HepG2 (cell line): ENCODE results near the gene PLXNA4. TPM values are rescaled to one million over a fixed set of nuclear protein-coding genes. Genes with fewer than 3 reads are reported as not detected.

Experiments
- ATAC-seq: fragments of 200-7000 bp; cut with Tn5 transposase; 3 replicates; pipeline ENCODE4 v1.9.1; 2020; ENCODE audit warnings: mild to moderate bottlenecking, moderate library complexity
- BruUV-seq: library from RNA; stranded (reverse); fragments of 400-500 nt; replicated peaks from 2 replicates; lab custom pipeline; 2021; lab: Mats Ljungman, UMichigan
- CTCF ChIA-PET: fragments of 300-600 bp; formaldehyde crosslinking; extraction: SDS; loops from one replicate; lab custom pipeline; 2021; ENCODE audit warnings: low total read pairs, inconsistent platforms, low intra/inter-chr PET ratio; lab: Yijun Ruan, JAX
- POLR2A ChIA-PET: fragments of 350-600 bp; sonication (Branson Sonifier 250); formaldehyde crosslinking; loops from one replicate; lab custom pipeline; 2020; ENCODE audit warnings: antibody characterized with exemption, inconsistent platforms; lab: Yijun Ruan, JAX
- DNase-seq: peaks from one replicate; pipeline ENCODE4 v3.0.0-alpha.2; 2015; ENCODE audit warnings: low spot score
- FAIRE-seq: peaks from 3 replicates; lab custom pipeline; 2011; peaks lifted over from hg19 to GRCh38; lab: Jason Lieb, UNC
- H2AFZ ChIP-seq: one replicate; pipeline ENCODE4 v1.6.1; 2011; ENCODE audit warnings: low read length, inconsistent platforms
- H3K27ac ChIP-seq: fragments of 300-600 bp; 3 replicates; pipeline ENCODE4 v1.8.0; 2011; ENCODE audit warnings: mixed run types, mild to moderate bottlenecking, mixed read lengths, low read length, inconsistent platforms; ENCODE audit not compliant: insufficient read depth; ENCODE audit errors: extremely low read length
- H3K27me3 ChIP-seq, 2 experiments: fragments of 200-600 bp in 1 of 2; 2 replicates in 1 of 2; 3 replicates in 1 of 2; pipeline versions ENCODE4 v1.6.0 to v1.8.0; 2011; ENCODE audit warnings: low read length in 2 of 2, mild to moderate bottlenecking in 2 of 2, moderate library complexity in 2 of 2, inconsistent platforms in 1 of 2; ENCODE audit not compliant: insufficient read depth in 2 of 2, control insufficient read depth in 1 of 2
- H3K36me3 ChIP-seq, 2 experiments: fragments of 200-600 bp in 1 of 2; replicated peaks in 1 of 2; 2 replicates in 1 of 2; 3 replicates in 1 of 2; pipeline versions ENCODE4 v1.5.1 to v1.8.0; 2011; ENCODE audit warnings: low read length in 2 of 2, inconsistent platforms in 1 of 2; ENCODE audit not compliant: insufficient read depth in 2 of 2, control insufficient read depth in 1 of 2
- H3K4me1 ChIP-seq: 2 replicates; pipeline ENCODE4 v1.5.1; 2012; ENCODE audit warnings: low read length, inconsistent platforms; ENCODE audit not compliant: insufficient read depth
- H3K4me2 ChIP-seq: 2 replicates; pipeline ENCODE4 v1.6.0; 2011; ENCODE audit warnings: low read depth, low read length, inconsistent platforms
- H3K4me3 ChIP-seq, 3 experiments: fragments of 200-600 bp in 1 of 3; sonication (generic), shearing (Covaris generic) in 1 of 3; replicated peaks in 1 of 3; 2 replicates each; pipeline ENCODE4 v1.5.1; 2011 to 2016; ENCODE audit warnings: low read length in 3 of 3, inconsistent platforms in 2 of 3, low read depth in 2 of 3, mild to moderate bottlenecking in 2 of 3, control low read depth in 1 of 3, mixed read lengths in 1 of 3; ENCODE audit not compliant: insufficient read depth in 1 of 3
- H3K79me2 ChIP-seq: one replicate; pipeline ENCODE4 v1.6.1; 2011; ENCODE audit warnings: low read length, inconsistent platforms; ENCODE audit not compliant: insufficient read depth
- H3K9ac ChIP-seq: 2 replicates; pipeline ENCODE4 v1.6.0; 2011; ENCODE audit warnings: mild to moderate bottlenecking, low read depth, low read length, inconsistent platforms; ENCODE audit not compliant: insufficient read depth
- H3K9me3 ChIP-seq: 2 replicates; pipeline ENCODE4 v1.5.1; 2012; ENCODE audit warnings: mild to moderate bottlenecking, low read length
- H4K20me1 ChIP-seq: 2 replicates; pipeline ENCODE4 v1.6.0; 2011; ENCODE audit warnings: inconsistent platforms, mild to moderate bottlenecking, low read length, moderate library complexity; ENCODE audit not compliant: insufficient read depth
- BCL6 ChIP-seq: IDR thresholded peaks from 2 replicates; pipeline ENCODE4 v1.6.1; 2016; ENCODE audit warnings: missing genetic modification reagents, missing compliant biosample characterization
- CBX5 ChIP-seq: sonication (generic); formaldehyde crosslinking; IDR thresholded peaks from 2 replicates; pipeline ENCODE4 v1.4.0; 2020; ENCODE audit warnings: missing genetic modification reagents, borderline replicate concordance
- CEBPB ChIP-seq: IDR thresholded peaks from 2 replicates; pipeline ENCODE4 v1.6.1; 2011; ENCODE audit warnings: low read depth, low read length, improper control_type of control experiment, borderline replicate concordance
- DMAP1 ChIP-seq: IDR thresholded peaks from 2 replicates; pipeline ENCODE4 v1.6.1; 2016
- IKZF4 ChIP-seq: sonication (generic); formaldehyde crosslinking; IDR thresholded peaks from 2 replicates; pipeline ENCODE4 v1.5.1; 2020; ENCODE audit warnings: borderline replicate concordance, mild to moderate bottlenecking, low read depth, missing genetic modification reagents; ENCODE audit errors: not compliant biosample characterization
- KLF9 ChIP-seq: IDR thresholded peaks from 2 replicates; pipeline ENCODE4 v1.6.1; 2016; ENCODE audit warnings: low read depth
- MAFG ChIP-seq: sonication (generic); formaldehyde crosslinking; IDR thresholded peaks from 2 replicates; pipeline ENCODE4 v1.5.1; 2020; ENCODE audit warnings: mild to moderate bottlenecking, missing genetic modification reagents
- MED13 ChIP-seq: sonication (generic); formaldehyde crosslinking; IDR thresholded peaks from 2 replicates; pipeline ENCODE4 v1.5.0; 2020; ENCODE audit warnings: missing genetic modification reagents
- MLLT10 ChIP-seq: sonication (generic); formaldehyde crosslinking; IDR thresholded peaks from 2 replicates; pipeline ENCODE4 v1.4.0; 2020; ENCODE audit warnings: missing genetic modification reagents
- TCF12 ChIP-seq, 2 experiments: fragments of 450-650 bp in 1 of 2; sonication (generic) in 1 of 2; formaldehyde crosslinking in 1 of 2; IDR thresholded peaks; 2 replicates each; pipeline versions ENCODE4 v1.6.1 to v1.8.0; 2017 to 2022; ENCODE audit warnings: antibody characterized with exemption in 1 of 2, mild to moderate bottlenecking in 1 of 2, missing genetic modification reagents in 1 of 2, moderate library complexity in 1 of 2
- TOPORS ChIP-seq: sonication (generic); formaldehyde crosslinking; IDR thresholded peaks from 2 replicates; pipeline ENCODE4 v1.8.0; 2023; ENCODE audit warnings: mild to moderate bottlenecking, missing genetic modification reagents
- ZNF230 ChIP-seq: sonication (generic); formaldehyde crosslinking; IDR thresholded peaks from 2 replicates; pipeline ENCODE4 v1.4.0; 2020; ENCODE audit warnings: mild to moderate bottlenecking, missing genetic modification reagents
- ZNF83 ChIP-seq: sonication (generic); formaldehyde crosslinking; IDR thresholded peaks from 2 replicates; pipeline ENCODE4 v1.4.0; 2020; ENCODE audit warnings: missing genetic modification reagents, mild to moderate bottlenecking, borderline replicate concordance
- ZSCAN25 ChIP-seq: sonication (generic); formaldehyde crosslinking; IDR thresholded peaks from 2 replicates; pipeline ENCODE4 v1.8.0; 2022; ENCODE audit warnings: mild to moderate bottlenecking, missing genetic modification reagents
- WGBS: methylation state at CpG from one replicate; pipeline ENCODE4 v1.1.6; 2017; ENCODE audit warnings: low lambda C conversion rate; 5-methylcytosine and 5-hydroxymethylcytosine counted together
- in situ Hi-C: cut with HindIII; loops from 2 replicates; pipeline ENCODE4 v1.10.0; 2017; ENCODE audit warnings: low pct_unique_long_range_greater_than_20kb; ENCODE audit not compliant: extremely low pct_ligation_motif_present
- intact Hi-C: fragments of 100-400 bp; cut with micrococcal nuclease; formaldehyde crosslinking; loops from one replicate; pipeline ENCODE4 v1.10.0; 2022; ENCODE audit not compliant: unreplicated experiment
- polyA plus RNA-seq, 8 experiments: library from polyadenylated mRNA; depleted of rRNA in 3 of 8; stranded (reverse) in 7 of 8; unstranded in 1 of 8; fragments of >200 nt; fragmentation: Illumina TruSeq in 4 of 8; extraction: Trizol in 4 of 8; gene quantifications; 2 replicates each; pipeline versions ENCODE4 v1.2.1 to v1.2.3, GENCODE V29; 2011 to 2016; ENCODE audit warnings: low read depth in 4 of 8, missing spikeins in 1 of 8, mixed read lengths in 1 of 8; ENCODE audit not compliant: insufficient read depth in 1 of 8
- total RNA-seq, 5 experiments: library from RNA; depleted of rRNA; stranded (reverse); fragments of >200 nt; fragmentation: Illumina TruSeq; extraction: Trizol; gene quantifications; 2 replicates each; pipeline ENCODE4 v1.2.3, GENCODE V29; 2016; ENCODE audit warnings: low read depth in 1 of 5
- TF ChIP-seq, protein P1 (sequence below): sonication (generic); formaldehyde crosslinking; IDR thresholded peaks from 2 replicates; pipeline ENCODE4 v1.9.0; 2021; ENCODE audit warnings: missing genetic modification reagents, borderline replicate concordance
- TF ChIP-seq, protein P2 (sequence below): sonication (generic); formaldehyde crosslinking; IDR thresholded peaks from 2 replicates; pipeline ENCODE4 v1.5.0; 2020; ENCODE audit warnings: missing genetic modification reagents
- TF ChIP-seq, protein P3 (sequence below): sonication (generic); formaldehyde crosslinking; IDR thresholded peaks from 2 replicates; pipeline ENCODE4 v1.4.0; 2020; ENCODE audit warnings: missing genetic modification reagents
- TF ChIP-seq, protein P4 (sequence below): sonication (generic); formaldehyde crosslinking; IDR thresholded peaks from 2 replicates; pipeline ENCODE4 v1.4.0; 2020; ENCODE audit warnings: missing genetic modification reagents

The PLXNA4 gene
- total and polyA plus RNA-seq, 2 of the 13 experiments (the other 11 are each of a cell fraction or from before 2014, with no cell fraction given), result 0.01 to 0.04 TPM

DNA sequence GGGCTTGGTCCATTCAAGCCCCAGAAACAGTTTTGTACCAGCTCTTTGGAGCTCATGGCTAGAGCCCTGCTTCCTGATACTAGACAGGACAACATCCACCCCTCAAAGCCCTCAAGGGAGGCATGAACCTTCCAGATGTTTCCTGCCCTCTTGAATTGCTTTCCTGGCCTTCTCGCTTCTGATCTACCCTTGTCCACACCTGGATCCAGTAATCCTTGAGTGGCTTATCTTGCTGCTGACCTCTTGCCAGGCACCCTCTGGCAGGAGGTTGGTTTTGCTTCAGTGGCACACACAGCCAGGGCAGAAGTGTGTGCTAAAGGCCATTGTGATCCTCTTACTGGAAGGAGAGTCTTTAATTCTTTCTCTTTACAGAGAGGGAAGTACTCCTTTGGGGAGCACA lies 495.8 kb downstream of the PLXNA4 start:
- Histone ChIP-seq H3K4me2 (no peak overlapping the region), H3K27me3 (peaks cover 0 to 35% of the 10 kb centered on the region in 2 experiments; a peak in 4 of 5 replicates), H3K79me2 (no peaks in the 10 kb centered on the region), H3K36me3 (no peaks in the 10 kb centered on the region), H3K27ac (no peak overlapping the region), H3K9me3 (no peaks in the 10 kb centered on the region), H2AFZ (no peak overlapping the region), H3K4me3 (no peak overlapping the region), H4K20me1 (no peaks in the 10 kb centered on the region), H3K9ac (no peak overlapping the region), H3K4me1 (0 out of 2 replicates have a peak, but pooled peaks cover 5% of the 10 kb centered on the region)
- intact Hi-C loops (no loop called here), in situ Hi-C loops (no loop called here)
- TF ChIP-seq CEBPB (no peak), TOPORS (CRISPR knock-in tag) (no peak), KLF9 (CRISPR knock-in tag) (no peak), ZNF83 (CRISPR knock-in tag) (no peak), IKZF4 (no peak), ZSCAN25 (CRISPR knock-in tag) (no peak), CBX5 (CRISPR knock-in tag) (no peak), MLLT10 (CRISPR knock-in tag) (no peak), TCF12 (IDR thresholded peaks at IDR 0.05) (no peak), TCF12 (CRISPR knock-in tag; IDR thresholded peaks at IDR 0.05) (no peak), ZNF230 (CRISPR knock-in tag) (no peak), DMAP1 (CRISPR knock-in tag) (no peak), BCL6 (CRISPR knock-in tag) (no peak), MED13 (CRISPR knock-in tag) (no peak), MAFG (CRISPR knock-in tag) (no peak)
- TF ChIP-seq, protein P1, sequence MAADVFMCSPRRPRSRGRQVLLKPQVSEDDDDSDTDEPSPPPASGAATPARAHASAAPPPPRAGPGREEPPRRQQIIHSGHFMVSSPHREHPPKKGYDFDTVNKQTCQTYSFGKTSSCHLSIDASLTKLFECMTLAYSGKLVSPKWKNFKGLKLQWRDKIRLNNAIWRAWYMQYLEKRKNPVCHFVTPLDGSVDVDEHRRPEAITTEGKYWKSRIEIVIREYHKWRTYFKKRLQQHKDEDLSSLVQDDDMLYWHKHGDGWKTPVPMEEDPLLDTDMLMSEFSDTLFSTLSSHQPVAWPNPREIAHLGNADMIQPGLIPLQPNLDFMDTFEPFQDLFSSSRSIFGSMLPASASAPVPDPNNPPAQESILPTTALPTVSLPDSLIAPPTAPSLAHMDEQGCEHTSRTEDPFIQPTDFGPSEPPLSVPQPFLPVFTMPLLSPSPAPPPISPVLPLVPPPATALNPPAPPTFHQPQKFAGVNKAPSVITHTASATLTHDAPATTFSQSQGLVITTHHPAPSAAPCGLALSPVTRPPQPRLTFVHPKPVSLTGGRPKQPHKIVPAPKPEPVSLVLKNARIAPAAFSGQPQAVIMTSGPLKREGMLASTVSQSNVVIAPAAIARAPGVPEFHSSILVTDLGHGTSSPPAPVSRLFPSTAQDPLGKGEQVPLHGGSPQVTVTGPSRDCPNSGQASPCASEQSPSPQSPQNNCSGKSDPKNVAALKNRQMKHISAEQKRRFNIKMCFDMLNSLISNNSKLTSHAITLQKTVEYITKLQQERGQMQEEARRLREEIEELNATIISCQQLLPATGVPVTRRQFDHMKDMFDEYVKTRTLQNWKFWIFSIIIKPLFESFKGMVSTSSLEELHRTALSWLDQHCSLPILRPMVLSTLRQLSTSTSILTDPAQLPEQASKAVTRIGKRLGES (CRISPR knock-in tag), result no peak
- TF ChIP-seq, protein P2, sequence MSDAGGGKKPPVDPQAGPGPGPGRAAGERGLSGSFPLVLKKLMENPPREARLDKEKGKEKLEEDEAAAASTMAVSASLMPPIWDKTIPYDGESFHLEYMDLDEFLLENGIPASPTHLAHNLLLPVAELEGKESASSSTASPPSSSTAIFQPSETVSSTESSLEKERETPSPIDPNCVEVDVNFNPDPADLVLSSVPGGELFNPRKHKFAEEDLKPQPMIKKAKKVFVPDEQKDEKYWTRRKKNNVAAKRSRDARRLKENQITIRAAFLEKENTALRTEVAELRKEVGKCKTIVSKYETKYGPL (CRISPR knock-in tag), result no peak
- TF ChIP-seq, protein P3, sequence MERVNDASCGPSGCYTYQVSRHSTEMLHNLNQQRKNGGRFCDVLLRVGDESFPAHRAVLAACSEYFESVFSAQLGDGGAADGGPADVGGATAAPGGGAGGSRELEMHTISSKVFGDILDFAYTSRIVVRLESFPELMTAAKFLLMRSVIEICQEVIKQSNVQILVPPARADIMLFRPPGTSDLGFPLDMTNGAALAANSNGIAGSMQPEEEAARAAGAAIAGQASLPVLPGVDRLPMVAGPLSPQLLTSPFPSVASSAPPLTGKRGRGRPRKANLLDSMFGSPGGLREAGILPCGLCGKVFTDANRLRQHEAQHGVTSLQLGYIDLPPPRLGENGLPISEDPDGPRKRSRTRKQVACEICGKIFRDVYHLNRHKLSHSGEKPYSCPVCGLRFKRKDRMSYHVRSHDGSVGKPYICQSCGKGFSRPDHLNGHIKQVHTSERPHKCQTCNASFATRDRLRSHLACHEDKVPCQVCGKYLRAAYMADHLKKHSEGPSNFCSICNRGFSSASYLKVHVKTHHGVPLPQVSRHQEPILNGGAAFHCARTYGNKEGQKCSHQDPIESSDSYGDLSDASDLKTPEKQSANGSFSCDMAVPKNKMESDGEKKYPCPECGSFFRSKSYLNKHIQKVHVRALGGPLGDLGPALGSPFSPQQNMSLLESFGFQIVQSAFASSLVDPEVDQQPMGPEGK (CRISPR knock-in tag), result no peak
- TF ChIP-seq, protein P4, sequence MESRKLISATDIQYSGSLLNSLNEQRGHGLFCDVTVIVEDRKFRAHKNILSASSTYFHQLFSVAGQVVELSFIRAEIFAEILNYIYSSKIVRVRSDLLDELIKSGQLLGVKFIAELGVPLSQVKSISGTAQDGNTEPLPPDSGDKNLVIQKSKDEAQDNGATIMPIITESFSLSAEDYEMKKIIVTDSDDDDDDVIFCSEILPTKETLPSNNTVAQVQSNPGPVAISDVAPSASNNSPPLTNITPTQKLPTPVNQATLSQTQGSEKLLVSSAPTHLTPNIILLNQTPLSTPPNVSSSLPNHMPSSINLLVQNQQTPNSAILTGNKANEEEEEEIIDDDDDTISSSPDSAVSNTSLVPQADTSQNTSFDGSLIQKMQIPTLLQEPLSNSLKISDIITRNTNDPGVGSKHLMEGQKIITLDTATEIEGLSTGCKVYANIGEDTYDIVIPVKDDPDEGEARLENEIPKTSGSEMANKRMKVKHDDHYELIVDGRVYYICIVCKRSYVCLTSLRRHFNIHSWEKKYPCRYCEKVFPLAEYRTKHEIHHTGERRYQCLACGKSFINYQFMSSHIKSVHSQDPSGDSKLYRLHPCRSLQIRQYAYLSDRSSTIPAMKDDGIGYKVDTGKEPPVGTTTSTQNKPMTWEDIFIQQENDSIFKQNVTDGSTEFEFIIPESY (CRISPR knock-in tag), result no peak
- no TSS peak for BruUV-seq
- 0% methylated on average over 1 of the region's 1 CpG for WGBS
- CTCF ChIA-PET, result no interaction called here
- no peak for DNase-seq
- ATAC-seq, result no peak
- POLR2A ChIA-PET, result no interaction called here
- FAIRE-seq, result no peak
